ENCODE data around the gene IFNW1. TPM values are rescaled to one million over a fixed set of nuclear protein-coding genes. Genes with fewer than 3 reads are reported as not detected.
"Not testable (repeated sequence)": the region's sequence is repeated elsewhere in the genome, so short reads cannot be mapped to it uniquely, and the experiment has no call there.

Gene IFNW1
- total RNA-seq, 4 donors from 2014 or later = not detected

DNA sequence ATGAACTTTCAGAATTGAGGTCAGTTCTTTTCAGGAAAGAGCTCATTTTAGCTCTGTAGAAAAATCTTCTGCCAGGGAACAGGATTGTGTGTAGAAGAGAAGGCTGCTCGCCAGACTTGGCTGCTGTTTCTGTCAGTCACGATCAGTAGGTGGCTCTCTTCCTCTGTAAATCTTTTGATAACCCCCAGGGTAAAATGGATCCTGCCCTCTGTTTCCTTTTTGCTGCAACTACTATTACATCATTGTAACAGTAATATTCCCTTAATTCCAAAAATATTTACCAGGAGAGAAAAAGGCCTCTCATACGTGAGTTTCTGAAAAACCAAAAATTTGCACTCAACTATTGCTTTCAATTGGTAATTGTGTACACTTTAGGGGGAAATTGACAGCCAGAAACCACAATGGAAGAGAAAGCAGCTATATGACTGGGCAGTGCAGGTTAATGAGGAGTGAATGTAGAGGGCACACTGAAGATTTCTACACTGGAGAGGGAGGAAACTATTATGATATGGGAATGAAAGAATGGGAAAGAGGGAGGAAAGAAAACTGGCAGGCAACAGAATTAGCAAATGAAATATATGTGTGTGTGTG lies 12.5 kb upstream of the IFNW1 start:
- TF ChIP-seq POLR2A (IDR thresholded peaks at IDR 0.05) = no peak
- TF ChIP-seq, protein P1, sequence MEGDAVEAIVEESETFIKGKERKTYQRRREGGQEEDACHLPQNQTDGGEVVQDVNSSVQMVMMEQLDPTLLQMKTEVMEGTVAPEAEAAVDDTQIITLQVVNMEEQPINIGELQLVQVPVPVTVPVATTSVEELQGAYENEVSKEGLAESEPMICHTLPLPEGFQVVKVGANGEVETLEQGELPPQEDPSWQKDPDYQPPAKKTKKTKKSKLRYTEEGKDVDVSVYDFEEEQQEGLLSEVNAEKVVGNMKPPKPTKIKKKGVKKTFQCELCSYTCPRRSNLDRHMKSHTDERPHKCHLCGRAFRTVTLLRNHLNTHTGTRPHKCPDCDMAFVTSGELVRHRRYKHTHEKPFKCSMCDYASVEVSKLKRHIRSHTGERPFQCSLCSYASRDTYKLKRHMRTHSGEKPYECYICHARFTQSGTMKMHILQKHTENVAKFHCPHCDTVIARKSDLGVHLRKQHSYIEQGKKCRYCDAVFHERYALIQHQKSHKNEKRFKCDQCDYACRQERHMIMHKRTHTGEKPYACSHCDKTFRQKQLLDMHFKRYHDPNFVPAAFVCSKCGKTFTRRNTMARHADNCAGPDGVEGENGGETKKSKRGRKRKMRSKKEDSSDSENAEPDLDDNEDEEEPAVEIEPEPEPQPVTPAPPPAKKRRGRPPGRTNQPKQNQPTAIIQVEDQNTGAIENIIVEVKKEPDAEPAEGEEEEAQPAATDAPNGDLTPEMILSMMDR (IDR thresholded peaks at IDR 0.05) = peak in 1 of 6 experiments; percentile 22
- H3K4me1 ChIP-seq = no peaks in the 10 kb centered on the region
- peak; percentile 14 to 30 for DNase-seq
- intact Hi-C loops (cut with DNase I) = no loop called here
- WGBS, 2 donors = 34 to 37% methylated on average over 3 of the region's 3 CpGs
- no peaks in the 10 kb centered on the region for H3K9me3 ChIP-seq
- H3K4me3 ChIP-seq (replicated peaks in 1 of 3) = no peak overlapping the region
- no peak overlapping the region for H3K27ac ChIP-seq
- no peaks in the 10 kb centered on the region for H3K27me3 ChIP-seq
- H3K36me3 ChIP-seq = no peaks in the 10 kb centered on the region

DNA sequence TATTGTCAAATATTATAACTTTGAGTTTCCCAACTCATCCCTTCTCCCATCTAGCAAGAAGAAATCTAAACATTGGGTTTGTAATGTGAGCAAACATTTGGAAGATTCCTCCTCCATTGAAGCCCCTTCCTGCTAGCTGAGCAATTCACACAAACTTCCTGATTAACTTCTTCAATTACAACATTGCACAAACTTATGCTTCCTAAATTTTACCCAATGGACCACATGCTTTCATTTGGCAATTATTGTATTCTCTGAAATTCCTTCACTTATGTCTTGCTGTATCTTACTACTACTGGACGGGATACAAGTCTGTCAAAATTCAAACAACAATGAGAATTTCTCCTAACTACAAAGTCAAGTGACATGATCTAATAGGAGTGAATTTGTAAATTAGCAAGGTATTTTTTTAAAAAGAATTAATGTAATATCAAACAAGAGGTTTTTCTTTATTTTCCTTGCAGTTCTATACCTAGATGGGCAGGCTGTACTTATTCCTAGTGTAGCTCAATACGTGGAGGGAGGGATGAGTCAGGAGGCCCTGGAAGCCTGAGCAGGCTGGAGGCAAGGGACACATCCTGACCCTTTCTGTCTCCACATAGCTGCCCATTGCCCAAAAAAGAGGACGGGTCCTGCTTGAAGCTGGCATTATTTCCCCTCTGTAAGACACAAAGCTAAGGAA lies 11.8 kb upstream of the IFNW1 start:
- no peak for TF ChIP-seq POLR2A (IDR thresholded peaks at IDR 0.05)
- TF ChIP-seq, protein P1 (IDR thresholded peaks at IDR 0.05) = no peak
- no peak overlapping the region for H3K27ac ChIP-seq
- intact Hi-C loops (cut with DNase I) = no loop called here

DNA sequence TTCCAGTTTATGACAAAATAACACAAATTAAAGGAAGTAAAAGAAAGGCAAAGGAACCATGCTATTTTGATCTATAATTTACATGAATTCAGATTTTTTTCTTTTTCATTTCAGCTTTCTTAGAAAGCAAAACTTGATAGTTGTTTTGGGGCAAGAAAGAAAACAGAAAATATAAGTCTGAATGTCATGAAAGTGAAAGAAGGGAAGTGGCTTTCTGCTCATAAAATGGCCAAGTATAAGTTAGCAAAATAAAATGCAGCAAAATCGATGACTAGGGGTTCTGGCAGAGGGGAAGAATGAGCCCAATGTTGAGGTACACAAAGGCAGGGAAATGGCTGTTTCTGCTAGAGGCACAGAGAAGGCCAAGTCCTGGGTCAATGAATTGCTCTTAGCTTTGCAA lies 3.0 kb upstream of the IFNW1 start:
- WGBS, 2 donors = 78 to 86% methylated on average over 1 of the region's 1 CpG

More for the DNA sequence above, 11.8 kb upstream of the IFNW1 start:
- Histone ChIP-seq H3K4me3 (replicated peaks in 1 of 3) (no peak overlapping the region), H3K36me3 (no peaks in the 10 kb centered on the region), H3K9me3 (no peaks in the 10 kb centered on the region), H3K27me3 (no peaks in the 10 kb centered on the region), H3K4me1 (no peaks in the 10 kb centered on the region)
- DNase-seq = no peak
- 48 to 49% methylated on average over 3 of the region's 3 CpGs for WGBS, 2 donors

DNA sequence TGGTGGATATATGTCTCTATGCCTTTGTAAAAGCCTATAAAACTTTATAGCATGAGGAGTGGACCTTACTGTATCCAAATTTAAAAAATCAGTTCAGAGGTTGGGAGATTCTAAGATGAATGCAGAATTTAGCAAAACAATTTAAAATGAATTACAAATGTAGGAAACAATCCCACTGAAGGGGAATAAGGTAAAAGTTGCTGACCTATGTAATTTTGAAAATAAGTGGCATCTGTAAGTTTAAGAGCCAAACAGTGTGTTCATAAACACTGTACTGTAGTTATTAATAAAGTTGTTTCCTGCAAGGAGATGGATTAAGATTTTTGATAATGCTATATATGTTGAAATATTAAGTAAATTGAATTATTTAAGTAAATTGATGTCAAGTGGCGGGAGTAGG lies 4.6 kb downstream of the IFNW1 start:
- Histone ChIP-seq H3K27me3 (no peaks in the 10 kb centered on the region), H3K36me3 (no peaks in the 10 kb centered on the region), H3K4me1 (no peaks in the 10 kb centered on the region), H3K9me3 (no peaks in the 10 kb centered on the region), H3K4me3 (replicated peaks in 1 of 3) (no peak overlapping the region), H3K27ac (no peak overlapping the region)
- TF ChIP-seq, protein P1 (IDR thresholded peaks at IDR 0.05) = no peak
- TF ChIP-seq POLR2A (IDR thresholded peaks at IDR 0.05) = no peak
- 96 to 97% methylated on average over 1 of the region's 1 CpG for WGBS, 2 donors
- intact Hi-C loops (cut with DNase I) = no loop called here
- DNase-seq = no peak

More for the DNA sequence above, 3.0 kb upstream of the IFNW1 start:
- Histone ChIP-seq H3K36me3 (no peaks in the 10 kb centered on the region), H3K4me3 (replicated peaks in 1 of 3) (no peak overlapping the region), H3K27me3 (no peaks in the 10 kb centered on the region), H3K9me3 (no peaks in the 10 kb centered on the region), H3K27ac (no peak overlapping the region), H3K4me1 (no peaks in the 10 kb centered on the region)
- intact Hi-C loops (cut with DNase I) = no loop called here
- DNase-seq = no peak
- TF ChIP-seq, protein P1 (IDR thresholded peaks at IDR 0.05) = no peak
- no peak for TF ChIP-seq POLR2A (IDR thresholded peaks at IDR 0.05)

DNA sequence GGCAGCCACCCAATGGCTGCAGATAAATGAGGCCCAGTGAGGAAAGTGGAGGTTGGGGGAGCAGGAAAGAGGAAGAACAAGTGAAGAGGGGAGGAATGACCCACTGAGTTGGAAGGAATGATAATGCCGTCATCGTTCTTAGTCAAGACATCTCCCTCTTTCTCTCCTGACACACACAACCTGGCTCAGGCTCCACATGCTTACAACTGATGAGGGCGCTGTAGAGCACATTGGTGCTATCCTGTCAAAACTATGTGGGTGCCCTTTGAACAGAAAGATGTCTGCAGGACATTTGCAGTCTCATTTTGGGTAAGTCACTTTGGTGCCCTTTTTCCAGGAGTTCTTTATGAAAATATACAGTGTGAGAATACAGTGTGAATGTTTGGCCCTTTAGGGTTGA lies 5.9 kb downstream of the IFNW1 start:
- Histone ChIP-seq H3K4me3 (replicated peaks in 1 of 3) (no peak overlapping the region), H3K36me3 (no peaks in the 10 kb centered on the region), H3K4me1 (no peaks in the 10 kb centered on the region), H3K9me3 (no peaks in the 10 kb centered on the region), H3K27ac (no peak overlapping the region), H3K27me3 (no peaks in the 10 kb centered on the region)
- DNase-seq = no peak
- TF ChIP-seq, protein P1 (IDR thresholded peaks at IDR 0.05) = no peak
- TF ChIP-seq POLR2A (IDR thresholded peaks at IDR 0.05) = no peak
- 74 to 96% methylated on average over 3 of the region's 3 CpGs for WGBS, 2 donors
- intact Hi-C loops (cut with DNase I) = no loop called here

DNA sequence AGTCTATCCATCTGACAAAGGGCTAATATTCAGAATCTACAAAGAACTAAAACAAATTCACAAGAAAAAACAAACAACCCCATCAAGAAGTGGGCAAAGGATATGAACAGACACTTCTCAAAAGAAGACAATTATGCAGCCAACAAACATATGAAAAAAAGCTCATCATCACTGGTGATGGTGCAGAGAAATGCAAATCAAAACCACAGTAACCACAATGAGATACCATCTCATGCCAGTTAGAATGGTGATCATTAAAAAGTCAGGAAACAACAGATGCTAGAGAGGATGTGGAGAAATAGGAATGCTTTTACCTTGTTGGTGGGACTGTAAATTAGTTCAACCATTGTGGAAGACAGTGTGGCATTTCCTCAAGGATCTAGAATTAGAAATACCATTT lies 13.4 kb downstream of the IFNW1 start:
- H3K9me3 ChIP-seq; intact Hi-C loops (cut with DNase I); H3K4me3 ChIP-seq (replicated peaks in 1 of 3); DNase-seq; H3K36me3 ChIP-seq; H3K27me3 ChIP-seq; H3K4me1 ChIP-seq; H3K27ac ChIP-seq: not testable (repeated sequence)

Data from thyroid gland (tissue), 4 donors.